Mesenchymal stem cell (in vitro differentiated cells and primary cell): ENCODE data around the gene TIE1.

Experiments used
- DNase-seq: peaks from one replicate; pipeline ENCODE4 v3.0.0-alpha.2; 2013
- H2AFZ ChIP-seq: one replicate; pipeline ENCODE4 v1.6.1; 2013; ENCODE audit warnings: low read depth, mild to moderate bottlenecking, control low read depth, inconsistent platforms, low read length, moderate library complexity
- H2AK5ac ChIP-seq: 2 replicates; pipeline ENCODE4 v1.6.1; 2013; ENCODE audit warnings: low read length, moderate library complexity, mild to moderate bottlenecking, inconsistent platforms; ENCODE audit not compliant: severe bottlenecking
- H2BK120ac ChIP-seq: one replicate; pipeline ENCODE4 v1.6.1; 2013; ENCODE audit warnings: low read depth, mild to moderate bottlenecking, inconsistent platforms, low read length, moderate library complexity
- H2BK12ac ChIP-seq, 2 experiments: one replicate each; pipeline ENCODE4 v1.6.1; 2013; ENCODE audit warnings: inconsistent platforms in 2 of 2, low read length in 2 of 2, mild to moderate bottlenecking in 2 of 2, moderate library complexity in 2 of 2, control low read depth in 1 of 2
- H2BK15ac ChIP-seq: one replicate; pipeline ENCODE4 v1.6.1; 2013; ENCODE audit warnings: mild to moderate bottlenecking, low read depth, inconsistent platforms; ENCODE audit not compliant: poor library complexity, severe bottlenecking
- H2BK5ac ChIP-seq: 2 replicates; pipeline ENCODE4 v1.6.1; 2013; ENCODE audit warnings: low read depth, mild to moderate bottlenecking, low read length, control low read depth, inconsistent platforms; ENCODE audit not compliant: poor library complexity, severe bottlenecking
- H3K14ac ChIP-seq, 2 experiments: one replicate each; pipeline ENCODE4 v1.6.1; 2013; ENCODE audit warnings: inconsistent platforms in 2 of 2, low read length in 2 of 2, control low read depth in 1 of 2, mild to moderate bottlenecking in 1 of 2, moderate library complexity in 1 of 2
- H3K18ac ChIP-seq, 2 experiments: one replicate each; pipeline ENCODE4 v1.6.1; 2013; ENCODE audit warnings: inconsistent platforms in 2 of 2, low read length in 2 of 2, control low read depth in 1 of 2, low read depth in 1 of 2, mild to moderate bottlenecking in 1 of 2
- H3K23ac ChIP-seq, 2 experiments: one replicate each; pipeline ENCODE4 v1.6.1; 2013; ENCODE audit warnings: inconsistent platforms in 2 of 2, low read length in 2 of 2, mild to moderate bottlenecking in 2 of 2, moderate library complexity in 2 of 2, control low read depth in 1 of 2
- H3K27ac ChIP-seq: 2 replicates; pipeline ENCODE4 v1.5.1; 2013; ENCODE audit warnings: mild to moderate bottlenecking, moderate library complexity, low read length, control low read depth, inconsistent platforms; ENCODE audit not compliant: poor library complexity, severe bottlenecking
- H3K27me3 ChIP-seq, 2 experiments: 2 replicates each; pipeline versions ENCODE4 v1.6.1 to v1.7.0; 2013; ENCODE audit warnings: low read length in 2 of 2, mild to moderate bottlenecking in 2 of 2, moderate library complexity in 2 of 2, control low read depth in 1 of 2, inconsistent platforms in 1 of 2; ENCODE audit not compliant: control insufficient read depth in 1 of 2, insufficient read depth in 1 of 2
- H3K36me3 ChIP-seq, 2 experiments: 2 replicates each; pipeline versions ENCODE4 v1.6.1 to v1.7.0; 2013; ENCODE audit warnings: low read length in 2 of 2, control low read depth in 1 of 2, inconsistent platforms in 1 of 2, low read depth in 1 of 2, mild to moderate bottlenecking in 1 of 2; ENCODE audit not compliant: insufficient read depth in 2 of 2, control insufficient read depth in 1 of 2
- H3K4ac ChIP-seq, 2 experiments: one replicate each; pipeline ENCODE4 v1.6.1; 2013; ENCODE audit warnings: inconsistent platforms in 2 of 2, low read length in 2 of 2, mild to moderate bottlenecking in 2 of 2, moderate library complexity in 2 of 2, control low read depth in 1 of 2, low read depth in 1 of 2
- H3K4me1 ChIP-seq: 2 replicates; pipeline ENCODE4 v1.6.1; 2013; ENCODE audit warnings: low read depth, low read length, control low read depth; ENCODE audit not compliant: control insufficient read depth, insufficient read depth
- H3K4me2 ChIP-seq: 2 replicates; pipeline ENCODE4 v1.6.1; 2013; ENCODE audit warnings: low read length, mild to moderate bottlenecking, inconsistent platforms; ENCODE audit not compliant: poor library complexity, severe bottlenecking
- H3K4me3 ChIP-seq, 2 experiments: 2 replicates each; pipeline versions ENCODE4 v1.5.1 to v1.7.0; 2013; ENCODE audit warnings: low read length in 2 of 2, mild to moderate bottlenecking in 2 of 2, control low read depth in 1 of 2, low read depth in 1 of 2; ENCODE audit not compliant: insufficient read depth in 1 of 2
- H3K79me1 ChIP-seq: replicated peaks from 2 replicates; pipeline ENCODE4 v1.6.1; 2013; ENCODE audit warnings: mild to moderate bottlenecking, control low read depth, low read length, inconsistent platforms; ENCODE audit not compliant: poor library complexity, severe bottlenecking
- H3K9ac ChIP-seq: 2 replicates; pipeline ENCODE4 v1.7.0; 2013; ENCODE audit warnings: mild to moderate bottlenecking, low read length, moderate library complexity
- H3K9me3 ChIP-seq: 2 replicates; pipeline ENCODE4 v1.7.0; 2013; ENCODE audit warnings: mild to moderate bottlenecking, low read length; ENCODE audit not compliant: control insufficient read depth
- H4K8ac ChIP-seq: one replicate; pipeline ENCODE4 v1.6.1; 2013; ENCODE audit warnings: inconsistent platforms, mild to moderate bottlenecking, low read length, moderate library complexity
- H4K91ac ChIP-seq: one replicate; pipeline ENCODE4 v1.6.1; 2013; ENCODE audit warnings: mild to moderate bottlenecking, low read length, inconsistent platforms
- WGBS: methylation state at CpG from one replicate; pipeline ENCODE4 v1.1.7; 2013; ENCODE audit warnings: mixed read lengths; 5-methylcytosine and 5-hydroxymethylcytosine counted together

Gene TIE1

DNA sequence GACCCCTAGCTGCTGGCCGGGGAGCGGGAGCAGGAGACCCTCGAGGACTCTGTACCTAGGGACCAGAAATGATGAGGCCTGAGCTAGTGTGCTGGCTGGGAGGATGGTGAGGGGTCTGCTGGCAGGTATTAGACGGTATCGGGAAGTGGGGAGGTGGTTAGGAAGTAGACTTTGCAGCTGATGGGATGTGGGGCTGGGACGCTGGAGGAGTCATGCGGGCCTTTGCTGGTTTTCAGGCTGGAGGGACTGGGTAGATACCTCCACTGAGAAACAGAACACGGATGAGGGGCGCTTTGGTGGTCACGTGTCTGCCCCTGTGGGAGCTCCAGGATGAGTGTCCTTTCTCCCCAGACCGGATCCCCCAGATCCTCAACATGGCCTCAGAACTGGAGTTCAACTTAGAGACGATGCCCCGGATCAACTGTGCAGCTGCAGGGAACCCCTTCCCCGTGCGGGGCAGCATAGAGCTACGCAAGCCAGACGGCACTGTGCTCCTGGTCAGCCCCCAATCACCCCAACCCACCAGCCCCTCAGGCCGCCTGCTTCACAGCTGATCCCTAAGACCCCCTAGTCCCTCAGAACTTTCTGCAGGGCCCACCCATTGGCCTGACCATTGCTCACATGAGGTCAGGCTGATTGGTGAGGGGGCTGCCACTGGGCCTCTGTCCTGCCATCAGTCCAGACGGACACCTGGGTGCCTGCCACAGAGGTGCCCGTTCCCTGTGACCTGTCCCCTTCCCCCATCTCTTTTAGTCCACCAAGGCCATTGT lies 8.0 kb downstream of the TIE1 start:
- Histone ChIP-seq H3K4me1 (peaks cover 7% of the 10 kb centered on the region), H4K91ac (no peak overlapping the region), H3K14ac (no peak overlapping the region), H2AK5ac (no peak overlapping the region), H2AFZ (no peak overlapping the region), H2BK12ac (no peak overlapping the region), H2BK5ac (no peak overlapping the region), H3K4ac (no peak overlapping the region), H2BK120ac (no peak overlapping the region), H3K27ac (no peak overlapping the region), H3K4me3 (no peak overlapping the region), H3K9ac (no peak overlapping the region), H3K36me3 (no peaks in the 10 kb centered on the region), H3K79me1 (no peaks in the 10 kb centered on the region), H3K4me2 (no peak overlapping the region), H3K27me3 (peaks cover 3 to 10% of the 10 kb centered on the region in 2 experiments), H2BK15ac (no peak overlapping the region), H3K23ac (no peak overlapping the region), H3K18ac (no peak overlapping the region), H4K8ac (no peak overlapping the region), H3K9me3 (no peaks in the 10 kb centered on the region)
- no peak for DNase-seq
- 95% methylated on average over 19 of the region's 20 CpGs for WGBS

- no peak for DNase-seq
- WGBS, result 86% methylated on average over 13 of the region's 13 CpGs
- no peak overlapping the region for H2BK5ac ChIP-seq
- no peak overlapping the region for H3K18ac ChIP-seq
- peaks cover 3 to 10% of the 10 kb centered on the region in 2 experiments for H3K27me3 ChIP-seq
- no peak overlapping the region for H3K27ac ChIP-seq
- H3K4me1 ChIP-seq, result peaks cover 7% of the 10 kb centered on the region
- H3K9ac ChIP-seq, result no peak overlapping the region
- H2AK5ac ChIP-seq, result no peak overlapping the region
- no peak overlapping the region for H2BK15ac ChIP-seq
- H2AFZ ChIP-seq, result no peak overlapping the region
- H3K4me3 ChIP-seq, result no peak overlapping the region
- no peak overlapping the region for H2BK12ac ChIP-seq
- no peak overlapping the region for H3K4me2 ChIP-seq
- no peak overlapping the region for H4K8ac ChIP-seq
- H3K36me3 ChIP-seq, result no peaks in the 10 kb centered on the region
- H2BK120ac ChIP-seq, result no peak overlapping the region
- H3K4ac ChIP-seq, result no peak overlapping the region
- no peaks in the 10 kb centered on the region for H3K79me1 ChIP-seq
- H4K91ac ChIP-seq, result no peak overlapping the region
- H3K14ac ChIP-seq, result no peak overlapping the region
- H3K9me3 ChIP-seq, result no peaks in the 10 kb centered on the region
- H3K23ac ChIP-seq, result no peak overlapping the region
Observed at GRCh38 chr1:43309405-43310025, 8.7 kb downstream of the TIE1 start.

- no peak overlapping the region for H2BK5ac ChIP-seq
- no peak overlapping the region for H3K4ac ChIP-seq
- no peak for DNase-seq
- no peak overlapping the region for H3K23ac ChIP-seq
- no peak overlapping the region for H3K14ac ChIP-seq
- no peak overlapping the region for H2BK12ac ChIP-seq
- no peak overlapping the region for H3K27ac ChIP-seq
- H2BK120ac ChIP-seq, result no peak overlapping the region
- H2BK15ac ChIP-seq, result no peak overlapping the region
- H3K4me2 ChIP-seq, result no peak overlapping the region
- no peaks in the 10 kb centered on the region for H3K9me3 ChIP-seq
- peaks cover 2 to 10% of the 10 kb centered on the region in 2 experiments for H3K27me3 ChIP-seq
- no peak overlapping the region for H3K18ac ChIP-seq
- H3K36me3 ChIP-seq, result no peaks in the 10 kb centered on the region
- H4K8ac ChIP-seq, result no peak overlapping the region
- no peak overlapping the region for H2AK5ac ChIP-seq
- no peak overlapping the region for H3K4me3 ChIP-seq
- 93% methylated on average over 9 of the region's 9 CpGs for WGBS
- peaks cover 7% of the 10 kb centered on the region for H3K4me1 ChIP-seq
- H4K91ac ChIP-seq, result no peak overlapping the region
- no peak overlapping the region for H2AFZ ChIP-seq
- no peaks in the 10 kb centered on the region for H3K79me1 ChIP-seq
- H3K9ac ChIP-seq, result no peak overlapping the region
Observed at GRCh38 chr1:43311521-43311920, 10.7 kb downstream of the TIE1 start.

DNA sequence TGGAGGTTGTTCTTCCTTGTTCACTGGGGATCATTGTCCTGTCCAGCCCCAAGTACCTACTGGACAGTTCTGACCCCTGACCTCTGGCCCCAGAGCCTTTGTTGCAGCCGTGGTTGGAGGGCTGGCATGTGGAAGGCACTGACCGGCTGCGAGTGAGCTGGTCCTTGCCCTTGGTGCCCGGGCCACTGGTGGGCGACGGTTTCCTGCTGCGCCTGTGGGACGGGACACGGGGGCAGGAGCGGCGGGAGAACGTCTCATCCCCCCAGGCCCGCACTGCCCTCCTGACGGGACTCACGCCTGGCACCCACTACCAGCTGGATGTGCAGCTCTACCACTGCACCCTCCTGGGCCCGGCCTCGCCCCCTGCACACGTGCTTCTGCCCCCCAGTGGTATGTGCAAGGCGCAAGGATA lies 11.4 kb downstream of the TIE1 start:
- WGBS, result 90% methylated on average over 17 of the region's 19 CpGs
- no peaks in the 10 kb centered on the region for H3K79me1 ChIP-seq

More for the DNA sequence above, 11.4 kb downstream of the TIE1 start:
- Histone ChIP-seq H3K14ac (no peak overlapping the region), H2BK12ac (no peak overlapping the region), H2BK120ac (no peak overlapping the region), H3K23ac (no peak overlapping the region), H2AK5ac (no peak overlapping the region), H3K4me3 (no peak overlapping the region), H3K4ac (no peak overlapping the region), H2BK15ac (no peak overlapping the region), H3K9me3 (no peaks in the 10 kb centered on the region), H2BK5ac (no peak overlapping the region), H3K36me3 (no peaks in the 10 kb centered on the region), H4K91ac (peak overlapping the region; percentile 22), H3K4me1 (peaks cover 7% of the 10 kb centered on the region), H3K9ac (no peak overlapping the region), H2AFZ (no peak overlapping the region), H3K27ac (no peak overlapping the region), H3K4me2 (no peak overlapping the region), H4K8ac (no peak overlapping the region), H3K18ac (no peak overlapping the region), H3K27me3 (peaks cover 0 to 9% of the 10 kb centered on the region in 2 experiments)
- no peak for DNase-seq
